Measurements from ENCODE around the gene BMAL1.

Gene BMAL1

DNA sequence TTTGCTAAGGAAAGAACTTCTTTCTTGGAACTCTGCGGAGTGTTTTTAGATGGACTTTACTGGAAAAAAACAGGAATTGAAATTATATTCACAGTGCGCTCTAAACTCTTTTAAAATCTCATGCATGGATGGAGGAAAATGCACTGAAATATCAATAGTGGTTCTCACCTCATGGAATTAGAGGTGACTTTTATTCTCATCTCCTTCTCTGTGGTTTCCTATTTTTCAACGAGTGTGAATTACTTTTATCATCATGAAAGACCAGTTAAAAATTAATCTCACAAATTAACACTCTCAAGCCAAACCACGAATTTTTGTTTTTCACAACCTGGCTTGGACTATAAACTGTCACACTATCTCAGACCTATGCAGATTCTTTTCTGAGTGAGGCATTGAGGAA lies 16.6 kb downstream of the BMAL1 start:
- DNase-seq: no peak

- DNase-seq: no peak
Observed at GRCh38 chr11:13294771-13295579, 17.4 kb downstream of the BMAL1 start.

DNA sequence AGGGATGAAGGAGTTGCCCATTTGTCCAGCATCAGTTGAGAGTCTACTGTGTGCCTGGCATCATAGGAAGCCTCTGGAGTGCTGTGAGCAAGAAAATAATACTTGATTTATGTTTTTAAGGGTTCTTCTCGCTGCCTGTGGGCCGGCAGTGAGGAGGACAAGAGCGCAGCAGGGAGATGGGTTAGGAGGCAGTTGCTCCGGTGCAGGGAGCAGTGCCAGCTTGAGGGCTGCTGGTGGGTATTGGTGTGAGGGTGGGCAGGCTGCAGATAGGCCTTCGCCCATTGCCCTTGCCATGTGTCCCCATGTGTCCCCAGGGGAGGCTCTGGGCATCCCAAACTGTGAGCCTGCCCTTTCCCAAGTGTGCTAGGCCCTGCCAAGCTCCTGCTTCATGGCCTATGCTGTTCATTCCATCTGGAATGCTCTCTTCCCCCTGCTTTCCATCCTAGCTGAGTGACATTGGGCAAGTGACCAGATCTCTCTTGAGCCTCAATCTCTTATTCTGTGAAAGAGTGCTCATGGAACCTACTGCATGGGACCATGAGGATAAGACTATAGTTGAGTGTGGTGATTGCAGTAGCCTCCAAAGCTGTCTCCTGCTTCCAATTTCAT lies 19.8 kb downstream of the BMAL1 start:
- no peak for DNase-seq

GRCh38 chr11:13297917-13298356 lies 20.3 kb downstream of the BMAL1 start:
- peak; percentile 45 for DNase-seq

- DNase-seq: no peak
Observed at GRCh38 chr11:13298765-13299164, 21.2 kb downstream of the BMAL1 start.

- DNase-seq: no peak
Observed at GRCh38 chr11:13301522-13301921, 23.9 kb downstream of the BMAL1 start.

- DNase-seq: no peak
Observed at GRCh38 chr11:13302420-13302958, 24.9 kb downstream of the BMAL1 start.

- no peak for DNase-seq
Observed at GRCh38 chr11:13303668-13304649, 26.4 kb downstream of the BMAL1 start.

- DNase-seq: no peak
Observed at GRCh38 chr11:13304655-13305335, 27.2 kb downstream of the BMAL1 start.

DNA sequence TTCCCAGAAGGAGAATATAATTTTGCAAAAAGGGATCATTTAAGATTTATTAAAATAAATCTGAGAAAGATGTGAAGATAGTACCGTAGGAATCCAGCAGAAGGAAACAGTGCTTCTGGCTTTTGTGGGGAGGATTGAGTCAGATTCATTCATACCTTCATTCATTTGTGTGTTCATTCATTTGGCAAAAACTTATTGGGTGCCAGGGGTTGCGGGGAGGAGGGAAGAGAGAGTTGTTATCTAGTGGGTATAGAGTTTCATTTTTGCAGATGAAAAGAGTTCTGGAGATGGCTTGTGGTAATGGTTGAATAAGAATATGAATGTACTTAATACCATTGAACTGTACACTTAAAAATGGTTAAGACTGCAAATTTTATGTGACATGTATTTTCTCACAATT lies 31.1 kb downstream of the BMAL1 start:
- no peak for DNase-seq

GRCh38 chr11:13309156-13309555 lies 31.6 kb downstream of the BMAL1 start:
- DNase-seq: no peak

- DNase-seq: no peak
Observed at GRCh38 chr11:13310443-13310842, 32.9 kb downstream of the BMAL1 start.

GRCh38 chr11:13311570-13311969 lies 34.0 kb downstream of the BMAL1 start:
- no peak for DNase-seq

GRCh38 chr11:13313005-13313819 lies 35.6 kb downstream of the BMAL1 start:
- no peak for DNase-seq

GRCh38 chr11:13314676-13315394 lies 37.2 kb downstream of the BMAL1 start:
- no peak for DNase-seq

- no peak for DNase-seq
Observed at GRCh38 chr11:13315517-13316432, 38.2 kb downstream of the BMAL1 start.

- DNase-seq: no peak
Observed at GRCh38 chr11:13316528-13316961, 39.0 kb downstream of the BMAL1 start.

DNA sequence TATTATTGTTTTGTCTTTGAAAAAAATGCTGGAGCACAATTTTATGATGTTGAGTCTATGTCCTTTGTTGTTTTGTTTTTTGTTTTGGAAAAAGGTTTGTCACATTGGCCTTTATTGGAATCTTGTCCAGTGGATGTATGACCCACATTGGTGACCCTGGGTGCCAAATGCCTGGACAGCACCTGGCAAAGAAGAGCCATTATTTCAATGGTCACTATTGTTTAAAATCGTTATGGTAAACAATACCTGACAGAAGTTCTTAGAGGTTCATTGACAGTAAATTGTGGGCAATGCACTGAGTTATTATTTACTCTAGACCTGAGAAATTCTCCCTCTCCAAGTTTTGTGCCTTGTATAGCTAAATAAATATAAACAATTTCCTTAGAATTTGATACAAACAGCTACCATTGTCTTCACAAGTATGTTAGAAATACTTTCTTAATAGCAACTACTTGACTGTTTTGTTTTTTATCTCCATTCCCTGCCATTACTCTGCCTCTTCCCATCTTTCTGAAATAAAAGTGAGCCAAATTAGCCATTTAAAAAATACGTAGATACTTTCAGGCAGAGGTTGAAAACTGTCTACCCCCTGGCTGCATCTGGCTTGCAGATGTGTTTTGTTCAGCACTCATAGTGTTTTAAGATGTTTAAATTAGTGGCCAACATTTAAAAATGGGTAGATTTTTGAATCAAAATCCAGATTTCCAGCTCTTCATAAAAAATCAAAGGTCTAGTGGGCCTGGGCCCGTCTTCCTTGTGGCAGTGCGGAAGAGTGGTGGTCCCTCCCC lies 39.9 kb downstream of the BMAL1 start:
- DNase-seq: no peak

Measured in stimulated activated CD8-positive, alpha-beta memory T cell treated with anti-CD3 and anti-CD28 coated beads, Interleukin-4, amount 100 ng/mL, for 48 hours (primary cell).